Common myeloid progenitor, CD34-positive (primary cell): ENCODE results near the gene PCDHAC1.

Source experiments
- CTCF ChIA-PET: fragments of 350-600 bp; sonication (Branson Sonifier 250); formaldehyde crosslinking; loops from one replicate; lab custom pipeline; 2021; ENCODE audit warnings: antibody characterized with exemption; lab: Charles Lee
- POLR2A ChIA-PET: fragments of 350-600 bp; sonication (Branson Sonifier 250); formaldehyde crosslinking; loops from one replicate; lab custom pipeline; 2021; ENCODE audit warnings: antibody characterized with exemption; lab: Charles Lee
- DNase-seq, 3 donors: peaks; one replicate each; pipeline versions ENCODE4 v3.0.0 to v3.0.0-alpha.2; 2013
- H3K27ac ChIP-seq, 2 experiments: 1 replicate in 1 of 2; 2 replicates in 1 of 2; pipeline ENCODE4 v1.7.0; 2013; ENCODE audit warnings: inconsistent platforms in 2 of 2, low read length in 2 of 2, mild to moderate bottlenecking in 2 of 2, low read depth in 1 of 2, moderate library complexity in 1 of 2; ENCODE audit not compliant: severe bottlenecking in 2 of 2, insufficient read depth in 1 of 2, poor library complexity in 1 of 2
- H3K27me3 ChIP-seq, 5 experiments: replicated peaks in 2 of 5; 1 replicate in 3 of 5; 2 replicates in 2 of 5; pipeline versions ENCODE4 v1.6.1 to v1.7.0; 2013; ENCODE audit warnings: low read length in 4 of 5, mild to moderate bottlenecking in 2 of 5, moderate library complexity in 2 of 5, inconsistent platforms in 1 of 5; ENCODE audit not compliant: insufficient read depth in 5 of 5, control insufficient read depth in 4 of 5
- H3K36me3 ChIP-seq, 4 experiments: 1 replicate in 2 of 4; 2 replicates in 2 of 4; pipeline versions ENCODE4 v1.6.1 to v1.7.0; 2013; ENCODE audit warnings: low read length in 3 of 4, control low read depth in 1 of 4, mild to moderate bottlenecking in 1 of 4; ENCODE audit not compliant: control insufficient read depth in 4 of 4, insufficient read depth in 4 of 4
- H3K4me1 ChIP-seq, 4 experiments: 1 replicate in 3 of 4; 2 replicates in 1 of 4; pipeline versions ENCODE4 v1.6.1 to v1.7.1; 2013; ENCODE audit warnings: low read length in 3 of 4, mild to moderate bottlenecking in 3 of 4, control low read depth in 1 of 4, inconsistent platforms in 1 of 4, moderate library complexity in 1 of 4; ENCODE audit not compliant: control insufficient read depth in 4 of 4, insufficient read depth in 4 of 4; ENCODE audit errors: control extremely low read depth in 1 of 4
- H3K4me3 ChIP-seq, 7 experiments: 1 replicate in 4 of 7; 2 replicates in 3 of 7; pipeline versions ENCODE4 v1.5.1 to v1.7.0; 2013; ENCODE audit warnings: mild to moderate bottlenecking in 7 of 7, low read length in 6 of 7, moderate library complexity in 6 of 7, inconsistent platforms in 2 of 7, low read depth in 2 of 7, control low read depth in 1 of 7; ENCODE audit not compliant: insufficient read depth in 4 of 7, control insufficient read depth in 1 of 7; ENCODE audit errors: extremely low read depth in 1 of 7
- H3K9me3 ChIP-seq, 5 experiments: 1 replicate in 4 of 5; 2 replicates in 1 of 5; pipeline versions ENCODE4 v1.6.1 to v1.7.1; 2013; ENCODE audit warnings: low read length in 4 of 5, mild to moderate bottlenecking in 2 of 5, inconsistent platforms in 1 of 5, low read depth in 1 of 5, moderate library complexity in 1 of 5; ENCODE audit not compliant: control insufficient read depth in 4 of 5, insufficient read depth in 2 of 5; ENCODE audit errors: control extremely low read depth in 1 of 5
- WGBS: methylation state at CpG from one replicate; pipeline ENCODE4 v1.1.5; 2013; ENCODE audit not compliant: insufficient coverage; 5-methylcytosine and 5-hydroxymethylcytosine counted together

PCDHAC1 gene

DNA sequence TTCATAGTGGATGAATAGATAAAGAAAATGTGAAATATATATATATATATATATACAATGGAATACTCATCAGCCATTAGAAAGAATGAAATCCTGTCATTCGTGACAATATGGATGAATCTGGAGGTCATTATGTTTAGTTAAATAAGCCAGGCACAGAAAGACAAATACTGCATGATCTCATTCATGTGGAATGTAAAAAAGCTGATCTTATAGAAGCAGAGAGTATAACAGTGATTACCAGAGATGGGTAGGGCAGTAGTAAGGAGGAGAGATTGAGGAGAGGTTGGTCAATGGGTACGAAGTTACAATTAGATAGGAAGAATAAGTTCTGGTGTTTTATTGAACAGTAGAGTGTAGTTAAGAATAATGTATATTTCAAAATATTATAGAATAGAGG is 20.5 kb downstream of the PCDHAC1 start:
- Histone ChIP-seq H3K4me3 (no peak overlapping the region), H3K9me3 (peaks cover 0 to 8% (median 0%) of the 10 kb centered on the region in 5 experiments), H3K27ac (no peak overlapping the region), H3K36me3 (no peaks in the 10 kb centered on the region), H3K27me3 (no peaks in the 10 kb centered on the region), H3K4me1 (no peaks in the 10 kb centered on the region)
- CTCF ChIA-PET, result no interaction called here
- no CpG with 5 or more reads among the region's 2 CpGs for WGBS
- DNase-seq, result no peak
- POLR2A ChIA-PET, result no interaction called here

DNA sequence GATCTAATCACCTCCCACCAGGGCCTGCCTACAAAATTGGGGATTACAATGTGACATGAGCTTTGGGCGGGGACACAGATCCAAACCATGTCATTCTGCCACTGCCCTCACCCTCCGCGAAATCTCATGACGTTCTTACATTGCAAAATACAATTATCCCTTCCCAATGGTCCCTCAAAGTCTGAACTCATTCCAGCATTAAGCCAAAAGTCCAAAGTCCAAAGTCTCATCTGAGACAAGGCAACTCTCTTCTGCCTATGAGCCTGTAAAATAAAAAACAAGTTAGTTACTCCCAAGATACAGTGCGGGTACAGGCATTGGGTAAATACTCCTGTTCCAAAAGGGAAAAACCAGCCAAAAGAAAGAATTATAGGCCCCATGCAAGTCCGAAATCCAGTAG is 25.5 kb downstream of the PCDHAC1 start:
- H3K4me1 ChIP-seq, result no peaks in the 10 kb centered on the region
- WGBS, result 71% methylated on average over 5 of the region's 6 CpGs
- no peak for DNase-seq
- no peaks in the 10 kb centered on the region for H3K27me3 ChIP-seq
- CTCF ChIA-PET, result no interaction called here
- POLR2A ChIA-PET, result no interaction called here
- no peak overlapping the region for H3K4me3 ChIP-seq
- no peaks in the 10 kb centered on the region for H3K36me3 ChIP-seq
- no peak overlapping the region for H3K27ac ChIP-seq
- H3K9me3 ChIP-seq, result no peaks in the 10 kb centered on the region

DNA sequence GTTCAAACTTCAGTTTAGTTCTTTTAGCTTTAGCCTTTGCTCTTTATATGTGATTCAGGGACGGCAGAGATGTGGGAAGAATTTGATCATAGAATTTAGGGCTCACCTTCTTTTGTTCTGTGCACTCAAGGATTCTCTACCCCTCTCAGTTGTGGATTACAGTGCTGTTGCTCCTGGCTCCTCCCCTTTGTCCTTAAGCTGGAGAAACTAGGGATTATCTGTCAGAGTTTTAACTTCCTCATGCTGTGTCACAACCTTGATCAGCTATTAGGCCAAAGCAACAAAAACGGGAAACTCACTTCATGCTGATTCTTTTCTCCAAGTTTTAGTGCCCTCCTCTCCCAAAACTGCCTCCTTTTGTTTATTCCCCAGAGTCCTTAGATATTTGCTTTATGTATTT is 27.1 kb downstream of the PCDHAC1 start:
- no peaks in the 10 kb centered on the region for H3K36me3 ChIP-seq
- DNase-seq, result no peak
- H3K9me3 ChIP-seq, result no peaks in the 10 kb centered on the region
- peaks cover 0 to 2% (median 0%) of the 10 kb centered on the region in 5 experiments for H3K27me3 ChIP-seq
- WGBS, result 18% methylated on average over 1 of the region's 2 CpGs
- POLR2A ChIA-PET, result no interaction called here
- no peak overlapping the region for H3K4me3 ChIP-seq
- H3K4me1 ChIP-seq, result no peaks in the 10 kb centered on the region
- no peak overlapping the region for H3K27ac ChIP-seq
- CTCF ChIA-PET, result interaction anchor here (0.9 kb wide), 1 partner anchor 26 kb away, joined by 3 read pairs; no protein-coding TSS in a partner anchor

DNA sequence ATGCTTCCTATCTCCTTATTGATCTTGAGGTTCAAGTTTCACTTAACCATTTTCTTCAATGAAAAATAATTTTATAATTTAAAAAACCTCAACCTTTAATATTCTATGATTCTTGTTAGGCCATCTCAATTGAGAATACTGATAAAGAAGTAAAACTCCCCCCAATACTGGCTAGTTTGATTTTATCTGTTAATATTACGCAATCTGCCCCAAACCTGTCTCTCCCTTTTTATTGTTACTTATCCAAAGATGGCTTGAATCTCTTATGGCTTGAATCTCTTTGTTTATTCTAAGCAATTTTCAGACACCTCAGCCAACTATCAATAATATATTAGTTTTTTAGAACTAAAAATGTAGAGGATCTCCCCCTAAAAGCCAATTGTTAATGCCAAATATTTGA is 36.1 kb downstream of the PCDHAC1 start:
- H3K27me3 ChIP-seq, result peaks cover 5 to 36% (median 14%) of the 10 kb centered on the region in 5 experiments
- no peak for DNase-seq
- peaks cover 0 to 6% (median 1%) of the 10 kb centered on the region in 5 experiments for H3K9me3 ChIP-seq
- H3K27ac ChIP-seq, result no peak overlapping the region
- H3K4me1 ChIP-seq, result peaks cover 0 to 13% (median 5%) of the 10 kb centered on the region in 4 experiments
- ChIA-PET POLR2A (no interaction called here), CTCF (no interaction called here)
- no peaks in the 10 kb centered on the region for H3K36me3 ChIP-seq
- WGBS, result no CpG with 5 or more reads among the region's 1 CpG
- no peak overlapping the region for H3K4me3 ChIP-seq

DNA sequence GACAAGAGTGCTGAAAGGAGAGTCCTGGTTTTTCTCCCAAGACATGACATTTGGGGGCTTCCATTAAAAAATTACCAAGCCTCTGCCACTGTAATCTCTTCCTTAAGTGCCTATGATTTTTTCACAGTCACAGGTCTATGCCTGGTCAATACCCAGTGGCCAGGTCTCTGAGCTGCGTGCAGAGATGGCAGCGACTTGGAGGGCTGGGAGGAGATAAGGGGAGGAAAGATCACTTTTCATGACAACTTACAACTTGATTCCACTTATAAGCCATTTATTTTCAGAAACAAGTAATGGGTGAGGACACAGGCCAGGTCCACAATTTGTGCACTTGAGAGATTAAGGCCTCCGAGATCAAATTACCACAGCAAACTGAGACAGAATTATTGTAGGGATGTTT is 38.3 kb downstream of the PCDHAC1 start:
- POLR2A ChIA-PET, result interaction anchor here (0.7 kb wide), 1 partner anchor 85 kb away, joined by 3 read pairs; no protein-coding TSS in a partner anchor

DNA sequence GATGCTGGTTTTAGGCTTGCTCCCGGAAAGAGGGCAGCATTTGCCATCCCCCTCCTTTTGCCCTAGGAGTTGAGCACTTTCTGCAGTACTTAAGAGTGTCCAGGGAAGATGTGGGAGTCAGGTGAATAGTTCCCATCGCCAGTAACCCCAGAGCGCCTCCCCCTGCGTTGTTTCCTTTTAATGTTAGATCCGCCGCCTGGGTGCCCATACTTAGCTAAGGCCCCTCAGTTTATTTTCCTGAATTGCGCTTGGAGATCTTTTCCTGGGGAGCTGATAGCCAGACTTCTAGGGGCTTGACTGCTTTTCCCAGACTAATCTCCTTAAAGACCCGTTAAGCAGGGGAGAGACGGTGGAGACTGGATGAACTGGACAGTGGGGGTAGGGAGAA is 39.8 kb downstream of the PCDHAC1 start:
- H3K9me3 ChIP-seq, result peaks cover 0 to 13% (median 2%) of the 10 kb centered on the region in 5 experiments
- POLR2A ChIA-PET, result no interaction called here
- no peak for DNase-seq
- no peaks in the 10 kb centered on the region for H3K36me3 ChIP-seq
- no peak overlapping the region for H3K27ac ChIP-seq
- H3K27me3 ChIP-seq, result peaks cover 5 to 56% (median 26%) of the 10 kb centered on the region in 5 experiments
- WGBS, result 0% methylated on average over 9 of the region's 9 CpGs
- H3K4me1 ChIP-seq, result peaks cover 0 to 13% (median 5%) of the 10 kb centered on the region in 4 experiments
- H3K4me3 ChIP-seq, result peak overlapping the region in 4 of 7 experiments; percentile 21 to 59 (median 52)
- CTCF ChIA-PET, result interaction anchor here (0.8 kb wide), 1 partner anchor 11 kb away, joined by 3 read pairs; no protein-coding TSS in a partner anchor

More for the DNA sequence above, 38.3 kb downstream of the PCDHAC1 start:
- Histone ChIP-seq H3K4me3 (no peak overlapping the region), H3K9me3 (peaks cover 0 to 13% (median 2%) of the 10 kb centered on the region in 5 experiments), H3K27me3 (peaks cover 5 to 56% (median 26%) of the 10 kb centered on the region in 5 experiments), H3K36me3 (no peaks in the 10 kb centered on the region), H3K4me1 (peaks cover 0 to 13% (median 5%) of the 10 kb centered on the region in 4 experiments), H3K27ac (no peak overlapping the region)
- WGBS, result 60% methylated on average over 1 of the region's 3 CpGs
- CTCF ChIA-PET, result no interaction called here
- DNase-seq, result no peak

DNA sequence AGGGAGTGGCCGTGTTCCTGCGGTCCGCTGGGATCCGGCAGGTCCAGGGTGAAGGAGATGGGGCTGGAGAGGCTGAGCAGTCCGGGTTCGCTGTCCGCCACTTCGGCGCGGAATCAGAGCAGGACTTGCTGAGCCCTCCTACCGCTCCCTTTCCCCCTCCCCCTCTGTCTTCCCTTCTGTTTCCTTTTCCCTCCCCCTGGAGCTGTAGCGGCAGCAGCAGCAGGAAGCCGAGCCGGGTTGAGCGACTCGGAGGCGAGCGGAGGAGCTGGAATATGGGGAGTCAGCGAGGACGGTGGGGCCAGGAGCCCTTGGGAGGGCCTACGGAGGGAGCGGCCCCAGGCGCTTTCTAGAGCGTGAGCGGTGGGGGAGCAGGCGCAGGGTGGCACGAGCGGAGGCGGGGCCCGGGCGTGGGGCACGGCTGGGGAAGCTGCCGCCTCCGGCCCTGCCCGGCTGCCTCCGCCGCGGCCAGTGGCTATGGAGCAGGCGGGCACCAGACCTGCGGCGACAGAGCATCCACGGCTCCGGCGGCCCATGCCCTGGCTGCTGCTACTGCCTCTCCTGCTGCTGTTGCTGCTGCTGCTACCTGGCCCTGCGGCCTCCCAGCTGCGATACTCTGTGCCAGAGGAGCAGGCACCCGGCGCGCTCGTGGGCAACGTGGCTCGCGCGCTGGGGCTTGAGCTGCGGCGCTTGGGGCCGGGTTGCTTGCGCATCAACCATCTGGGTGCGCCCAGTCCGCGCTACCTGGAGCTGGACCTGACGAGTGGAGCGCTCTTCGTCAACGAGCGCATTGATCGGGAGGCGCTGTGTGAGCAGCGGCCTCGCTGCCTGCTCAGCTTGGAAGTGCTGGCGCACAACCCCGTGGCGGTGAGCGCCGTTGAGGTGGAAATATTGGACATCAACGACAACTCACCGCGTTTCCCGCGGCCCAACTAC is 40.5 kb downstream of the PCDHAC1 start, which contains the start of gene PCDHAC2:
PCDHAC2 (plus strand) TSS at position 184 of the 933 bp plus-strand sequence; CDS start at position 475, 291 bp downstream.
- ChIA-PET CTCF (interaction anchor here (0.8 kb wide), 1 partner anchor 10 kb away, joined by 3 read pairs; no protein-coding TSS in a partner anchor), POLR2A (no interaction called here)
- 3% methylated on average over 76 of the region's 80 CpGs for WGBS

More for the DNA sequence above, 40.5 kb downstream of the PCDHAC1 start, which contains the start of gene PCDHAC2:
- H3K36me3 ChIP-seq, result no peaks in the 10 kb centered on the region
- peak in 2 of 3 donors; percentile 0 to 5 for DNase-seq
- peaks cover 0 to 13% (median 2%) of the 10 kb centered on the region in 5 experiments for H3K9me3 ChIP-seq
- peaks cover 0 to 13% (median 5%) of the 10 kb centered on the region in 4 experiments for H3K4me1 ChIP-seq
- H3K27me3 ChIP-seq, result peaks cover 5 to 56% (median 26%) of the 10 kb centered on the region in 5 experiments
- H3K4me3 ChIP-seq, result peak within 1 kb of the TSS in 5 of 7 experiments; percentile 21 to 59 (median 49)
- H3K27ac ChIP-seq, result no peak within 1 kb of the TSS
